Panc1 (cell line): ENCODE results near the gene ATP2B2. TPM values are rescaled to one million over a fixed set of nuclear protein-coding genes. Genes with fewer than 3 reads are reported as not detected.

Experiments used
- ATAC-seq: fragments of 200-7000 bp; cut with Tn5 transposase; 2 replicates; pipeline ENCODE4 v1.9.1; 2020; ENCODE audit warnings: mild to moderate bottlenecking, moderate library complexity
- BruUV-seq: library from RNA; stranded (reverse); fragments of 400-500 nt; replicated peaks from 2 replicates; lab custom pipeline; 2021; lab: Mats Ljungman, UMichigan
- CTCF ChIA-PET: fragments of 300-600 bp; sonication (Branson Sonifier 250); formaldehyde crosslinking; loops from one replicate; lab custom pipeline; 2022; ENCODE audit warnings: antibody characterized with exemption; lab: Charles Lee
- POLR2A ChIA-PET: fragments of 300-600 bp; sonication (Branson Sonifier 250); formaldehyde crosslinking; loops from one replicate; lab custom pipeline; 2022; ENCODE audit warnings: antibody characterized with exemption; lab: Charles Lee
- DNase-seq: peaks from one replicate; pipeline ENCODE4 v3.0.0-alpha.2; 2010; ENCODE audit warnings: low read depth, low spot score
- H3K27ac ChIP-seq: 2 replicates; pipeline ENCODE4 v1.5.1; 2011; ENCODE audit warnings: mild to moderate bottlenecking, low read length, inconsistent platforms
- H3K27me3 ChIP-seq: fragments of 200-500 bp; sonication (Bioruptor generic); 2 replicates; pipeline ENCODE4 v1.6.0; 2014; ENCODE audit warnings: low read length, inconsistent platforms; ENCODE audit not compliant: control insufficient read depth, insufficient read depth
- H3K36me3 ChIP-seq: fragments of 200-500 bp; sonication (Bioruptor generic); 2 replicates; pipeline ENCODE4 v1.5.1; 2014; ENCODE audit warnings: inconsistent platforms, mild to moderate bottlenecking, low read length, moderate library complexity; ENCODE audit not compliant: control insufficient read depth, insufficient read depth
- H3K4me1 ChIP-seq: 2 replicates; pipeline ENCODE4 v1.5.1; 2011; ENCODE audit warnings: inconsistent platforms, mild to moderate bottlenecking, low read length, moderate library complexity; ENCODE audit not compliant: control insufficient read depth, insufficient read depth
- H3K4me3 ChIP-seq, 2 experiments: 2 replicates each; pipeline ENCODE4 v1.5.1; 2011 to 2012; ENCODE audit warnings: low read depth in 2 of 2, low read length in 2 of 2, mild to moderate bottlenecking in 2 of 2, inconsistent platforms in 1 of 2, moderate library complexity in 1 of 2
- H3K9me3 ChIP-seq: fragments of 200-500 bp; sonication (Bioruptor generic); 2 replicates; pipeline ENCODE4 v1.5.1; 2014; ENCODE audit warnings: low read depth, mild to moderate bottlenecking, inconsistent platforms, low read length, moderate library complexity; ENCODE audit not compliant: control insufficient read depth, insufficient read depth
- CTCF ChIP-seq: fragments of 450-650 bp; IDR thresholded peaks from 2 replicates; pipeline ENCODE4 v1.5.1; 2017; ENCODE audit warnings: mild to moderate bottlenecking
- POLR2AphosphoS5 ChIP-seq: IDR thresholded peaks from 2 replicates; pipeline ENCODE4 v1.6.1; 2012; ENCODE audit warnings: mild to moderate bottlenecking, low read depth, low read length, moderate library complexity
- REST ChIP-seq, 2 experiments: IDR thresholded peaks; 2 replicates each; pipeline ENCODE4 v1.6.1; 2011 to 2012; ENCODE audit warnings: low read depth in 2 of 2, control low read depth in 1 of 2, low read length in 1 of 2, mild to moderate bottlenecking in 1 of 2, moderate library complexity in 1 of 2; ENCODE audit not compliant: insufficient read depth in 1 of 2
- SIN3A ChIP-seq: IDR thresholded peaks from 2 replicates; pipeline ENCODE4 v1.6.1; 2012; ENCODE audit warnings: low read depth, mild to moderate bottlenecking, low read length, moderate library complexity, borderline replicate concordance; ENCODE audit not compliant: insufficient read depth
- TCF7L2 ChIP-seq: IDR thresholded peaks from 2 replicates; pipeline ENCODE4 v1.6.1; 2011; ENCODE audit warnings: mild to moderate bottlenecking, low read depth, low read length, inconsistent platforms
- in situ Hi-C: cut with HindIII; loops from 2 replicates; pipeline ENCODE4 v1.10.0; 2016; ENCODE audit warnings: low sequenced_read_pairs, low pct_unique_long_range_greater_than_20kb
- intact Hi-C: fragments of 100-400 bp; cut with micrococcal nuclease; formaldehyde crosslinking; loops from one replicate; pipeline ENCODE4 v1.10.0; 2022; ENCODE audit not compliant: unreplicated experiment
- total RNA-seq: library from RNA; stranded (reverse); gene quantifications from one replicate; pipeline ENCODE4 v1.2.1, GENCODE V29; 2021; ENCODE audit not compliant: unreplicated experiment

ATP2B2 gene
- total RNA-seq, 1 experiment from 2014 or later: not detected

GRCh38 chr3:10547413-10547812 is 42.0 kb upstream of the ATP2B2 start:
- BruUV-seq: no TSS peak
- DNase-seq: no peak
- Histone ChIP-seq H3K9me3 (peaks cover 4% of the 10 kb centered on the region; the same call in 1 of the 2 replicates), H3K4me1 (peaks cover 8% of the 10 kb centered on the region; the same call in 1 of the 2 replicates), H3K27me3 (no peaks in the 10 kb centered on the region), H3K36me3 (no peaks in the 10 kb centered on the region), H3K4me3 (no peak overlapping the region), H3K27ac (no peak overlapping the region)
- in situ Hi-C loops (no loop called here), intact Hi-C loops (no loop called here)
- ATAC-seq: no peak
- POLR2A ChIA-PET: no interaction called here
- TF ChIP-seq TCF7L2: no peak
- TF ChIP-seq REST (IDR thresholded peaks at IDR 0.05; ENCODE audit: insufficient read depth in 1 of 2, low read depth in 2 of 2, low read length in 1 of 2): no peak
- TF ChIP-seq POLR2AphosphoS5: no peak
- no peak for TF ChIP-seq SIN3A
- no peak for TF ChIP-seq CTCF
- CTCF ChIA-PET: no interaction called here

- intact Hi-C loops (no loop called here), in situ Hi-C loops (no loop called here)
- ChIA-PET POLR2A (no interaction called here), CTCF (no interaction called here)
- Histone ChIP-seq H3K36me3 (no peaks in the 10 kb centered on the region), H3K4me3 (no peak overlapping the region), H3K4me1 (peaks cover 5% of the 10 kb centered on the region; the same call in 1 of the 2 replicates), H3K27me3 (no peaks in the 10 kb centered on the region), H3K9me3 (peaks cover 5% of the 10 kb centered on the region; the same call in 1 of the 2 replicates), H3K27ac (no peak overlapping the region)
- BruUV-seq: no TSS peak
- TF ChIP-seq TCF7L2 (no peak), POLR2AphosphoS5 (no peak), REST (IDR thresholded peaks at IDR 0.05; ENCODE audit: insufficient read depth in 1 of 2, low read depth in 2 of 2, low read length in 1 of 2) (no peak), SIN3A (no peak), CTCF (no peak)
- ATAC-seq (no peak), DNase-seq (no peak)
Measured at GRCh38 chr3:10546820-10547263, 41.5 kb upstream of the ATP2B2 start.
